ENCODE results near the gene NSG1. TPM values are rescaled to one million over a fixed set of nuclear protein-coding genes. Genes with fewer than 3 reads are reported as not detected.
A peak's percentile ranks its signal among the peaks of the same experiment; 100 is the strongest.

Gene NSG1
- total RNA-seq, 6 donors from 2014 or later: 0.29 to 3.8 (median 1.3) TPM; not detected in 1

DNA sequence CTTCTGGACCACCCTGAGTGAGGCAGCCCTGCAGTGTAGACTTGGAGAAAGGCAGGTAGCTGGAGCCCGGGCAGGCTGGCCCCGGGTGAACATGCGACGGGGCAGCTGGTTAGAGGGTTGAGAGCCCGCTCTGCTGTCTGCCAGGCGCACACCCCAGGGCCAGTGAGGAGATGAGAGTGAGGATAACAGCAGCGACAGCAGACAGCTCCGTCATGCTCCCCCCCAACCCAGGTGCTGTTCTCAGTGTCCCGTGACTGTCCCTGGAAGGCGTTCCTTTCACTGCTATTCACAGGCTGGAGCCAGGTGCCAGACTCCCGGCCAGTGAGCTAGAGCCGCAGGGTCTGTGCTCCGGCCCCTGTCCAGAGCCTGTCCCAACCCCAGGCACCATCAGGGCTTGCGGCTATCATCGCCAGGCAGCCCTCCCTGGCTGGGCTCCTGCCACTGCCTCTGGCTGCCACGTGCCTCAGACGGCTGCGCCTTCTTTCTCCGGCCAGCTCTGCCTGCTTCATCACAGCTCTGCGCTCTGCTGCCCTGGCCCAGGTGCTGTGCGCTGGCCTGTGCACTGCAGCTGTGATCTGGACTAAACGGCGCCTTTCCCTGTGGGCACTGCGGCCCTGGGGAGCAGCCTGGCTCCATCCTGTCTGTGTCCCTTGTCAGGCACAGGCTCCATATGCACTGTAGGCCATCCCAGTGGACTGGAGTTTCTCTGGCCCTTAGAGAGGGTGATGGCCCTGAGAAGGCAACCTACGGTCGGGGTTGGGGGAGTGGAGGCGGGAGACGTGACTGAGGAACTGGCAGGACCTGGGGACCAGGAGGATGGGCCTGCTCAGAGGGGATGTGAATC, 19.8 kb downstream of the NSG1 start:
- no peaks in the 10 kb centered on the region for H3K36me3 ChIP-seq
- H3K27ac ChIP-seq: no peak overlapping the region
- no peak overlapping the region for H3K4me3 ChIP-seq
- no peak for DNase-seq
- TF ChIP-seq CTCF (IDR thresholded peaks at IDR 0.05): no peak
- no peak for TF ChIP-seq POLR2AphosphoS5 (IDR thresholded peaks at IDR 0.05)
- no peak for TF ChIP-seq EP300 (IDR thresholded peaks at IDR 0.05)
- TF ChIP-seq POLR2A (IDR thresholded peaks at IDR 0.05): no peak
- H3K4me1 ChIP-seq: no peaks in the 10 kb centered on the region
- peak in 1 of 2 donors; percentile 16 for ATAC-seq (ENCODE audit: low FRiP score in 2 of 2)
- H3K27me3 ChIP-seq: no peaks in the 10 kb centered on the region
- no peaks in the 10 kb centered on the region for H3K9me3 ChIP-seq
- 89 to 91% methylated on average over 15 to 27 of the region's 28 CpGs for WGBS, 2 donors

- Histone ChIP-seq H3K4me3 (no peak overlapping the region), H3K9me3 (no peaks in the 10 kb centered on the region), H3K27me3 (no peaks in the 10 kb centered on the region), H3K27ac (no peak overlapping the region), H3K4me1 (no peaks in the 10 kb centered on the region), H3K36me3 (no peaks in the 10 kb centered on the region)
- ATAC-seq (ENCODE audit: low FRiP score in 2 of 2) (no peak), DNase-seq (no peak)
- WGBS, 2 donors: 72 to 82% methylated on average over 8 to 15 of the region's 19 CpGs
- TF ChIP-seq CTCF (IDR thresholded peaks at IDR 0.05): no peak
- no peak for TF ChIP-seq POLR2AphosphoS5 (IDR thresholded peaks at IDR 0.05)
- TF ChIP-seq POLR2A (IDR thresholded peaks at IDR 0.05): no peak
- no peak for TF ChIP-seq EP300 (IDR thresholded peaks at IDR 0.05)
These were observed 20.6 kb downstream of the NSG1 start for GRCh38 chr4:4407299-4408131.

- H3K9me3 ChIP-seq: no peaks in the 10 kb centered on the region
- H3K27ac ChIP-seq: no peak overlapping the region
- TF ChIP-seq EP300 (IDR thresholded peaks at IDR 0.05): no peak
- TF ChIP-seq POLR2AphosphoS5 (IDR thresholded peaks at IDR 0.05): no peak
- no peak for TF ChIP-seq POLR2A (IDR thresholded peaks at IDR 0.05)
- no peak for TF ChIP-seq CTCF (IDR thresholded peaks at IDR 0.05)
- no peak overlapping the region for H3K4me3 ChIP-seq
- WGBS, 2 donors: 82 to 84% methylated on average over 10 to 13 of the region's 13 CpGs
- H3K36me3 ChIP-seq: no peaks in the 10 kb centered on the region
- H3K4me1 ChIP-seq: no peaks in the 10 kb centered on the region
- DNase-seq (no peak), ATAC-seq (ENCODE audit: low FRiP score in 2 of 2) (no peak)
- no peaks in the 10 kb centered on the region for H3K27me3 ChIP-seq
These were observed 21.2 kb downstream of the NSG1 start for GRCh38 chr4:4408132-4408523.

GRCh38 chr4:4408576-4409335, 21.9 kb downstream of the NSG1 start:
- WGBS, 2 donors: 82 to 91% methylated on average over 11 to 22 of the region's 23 CpGs
- Histone ChIP-seq H3K9me3 (no peaks in the 10 kb centered on the region), H3K4me1 (no peaks in the 10 kb centered on the region), H3K36me3 (no peaks in the 10 kb centered on the region), H3K27ac (no peak overlapping the region), H3K4me3 (no peak overlapping the region), H3K27me3 (no peaks in the 10 kb centered on the region)
- DNase-seq (no peak), ATAC-seq (ENCODE audit: low FRiP score in 2 of 2) (no peak)
- TF ChIP-seq CTCF (IDR thresholded peaks at IDR 0.05): no peak
- TF ChIP-seq POLR2A (IDR thresholded peaks at IDR 0.05): no peak
- TF ChIP-seq EP300 (IDR thresholded peaks at IDR 0.05): no peak
- no peak for TF ChIP-seq POLR2AphosphoS5 (IDR thresholded peaks at IDR 0.05)

All from upper lobe of left lung (tissue), 6 donors.